ENCODE data around the gene CHST3. TPM values are rescaled to one million over a fixed set of nuclear protein-coding genes. Genes with fewer than 3 reads are reported as not detected.

Gene CHST3
- total RNA-seq, 1 donor from 2014 or later, result 18.1 TPM

DNA sequence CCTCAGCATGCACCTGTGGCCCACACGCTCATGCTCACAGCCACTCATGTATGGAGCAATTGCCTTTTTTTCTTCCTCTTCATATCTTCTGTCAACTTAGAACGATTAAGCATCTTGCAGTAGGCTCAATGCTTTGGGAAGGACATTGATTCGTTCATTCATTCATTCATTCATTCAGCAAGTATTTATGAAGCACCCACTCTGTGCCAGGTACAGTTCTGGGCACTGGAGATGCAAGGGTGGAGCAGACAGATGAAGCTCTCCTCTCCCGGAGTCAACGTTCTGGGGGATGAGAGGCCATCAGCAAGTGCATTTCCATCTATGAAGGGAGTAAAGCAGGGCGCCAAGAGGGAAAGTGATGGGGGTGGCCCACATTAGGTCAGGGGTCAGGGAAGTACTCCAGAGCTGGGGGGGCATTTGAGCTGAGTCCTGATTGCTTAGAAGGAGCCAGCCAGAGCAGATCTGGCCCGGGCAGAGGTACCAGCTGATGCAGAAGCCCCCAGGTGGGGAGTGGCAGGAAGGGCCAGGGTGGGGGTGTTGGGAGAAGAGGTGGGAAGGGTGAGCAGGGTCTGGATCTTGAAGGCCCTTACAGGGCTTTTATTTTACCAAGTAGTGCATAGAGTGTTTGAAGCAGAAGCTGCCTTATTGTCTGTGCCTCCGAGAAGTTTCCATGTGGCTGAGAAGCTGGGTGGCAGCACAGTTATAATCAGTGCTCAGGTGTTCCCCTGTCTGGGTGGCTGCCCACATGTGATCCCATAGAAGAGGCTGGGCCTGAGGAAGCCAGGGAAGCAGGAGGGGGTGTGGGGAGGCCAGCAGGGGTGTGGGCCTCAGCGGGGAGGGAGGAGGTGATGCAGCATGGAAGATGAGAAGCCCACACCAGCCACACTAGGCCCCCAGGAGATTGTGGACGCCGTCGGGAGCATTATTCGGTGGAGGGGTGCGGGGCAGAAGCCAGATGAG lies 36.2 kb downstream of the CHST3 start:
- DNase-seq (ENCODE audit: missing footprints) (peak; percentile 49), ATAC-seq (no peak)
- intact Hi-C loops (cut with DNase I), result no loop called here

DNA sequence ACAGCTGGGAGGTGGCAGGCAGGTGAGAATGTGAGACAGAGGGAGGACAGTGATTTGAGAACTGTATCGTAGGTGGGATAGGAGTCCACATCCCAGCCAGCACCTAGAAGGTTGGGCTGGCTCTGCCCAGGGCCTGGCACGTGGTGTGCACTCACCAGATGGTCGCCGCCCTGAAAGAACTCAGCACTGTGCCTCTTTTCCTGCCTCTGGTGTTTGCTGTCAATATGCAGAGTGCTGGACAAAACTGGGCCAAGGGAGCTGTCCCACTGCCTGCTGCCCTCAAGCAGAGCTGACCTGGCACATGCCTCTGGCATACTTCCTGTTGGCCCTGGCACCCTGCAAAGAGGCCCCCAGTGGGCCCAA lies 36.8 kb downstream of the CHST3 start:
- DNase-seq (ENCODE audit: missing footprints), result peak; percentile 48
- ATAC-seq, result peak; percentile 29
- intact Hi-C loops (cut with DNase I), result no loop called here

DNA sequence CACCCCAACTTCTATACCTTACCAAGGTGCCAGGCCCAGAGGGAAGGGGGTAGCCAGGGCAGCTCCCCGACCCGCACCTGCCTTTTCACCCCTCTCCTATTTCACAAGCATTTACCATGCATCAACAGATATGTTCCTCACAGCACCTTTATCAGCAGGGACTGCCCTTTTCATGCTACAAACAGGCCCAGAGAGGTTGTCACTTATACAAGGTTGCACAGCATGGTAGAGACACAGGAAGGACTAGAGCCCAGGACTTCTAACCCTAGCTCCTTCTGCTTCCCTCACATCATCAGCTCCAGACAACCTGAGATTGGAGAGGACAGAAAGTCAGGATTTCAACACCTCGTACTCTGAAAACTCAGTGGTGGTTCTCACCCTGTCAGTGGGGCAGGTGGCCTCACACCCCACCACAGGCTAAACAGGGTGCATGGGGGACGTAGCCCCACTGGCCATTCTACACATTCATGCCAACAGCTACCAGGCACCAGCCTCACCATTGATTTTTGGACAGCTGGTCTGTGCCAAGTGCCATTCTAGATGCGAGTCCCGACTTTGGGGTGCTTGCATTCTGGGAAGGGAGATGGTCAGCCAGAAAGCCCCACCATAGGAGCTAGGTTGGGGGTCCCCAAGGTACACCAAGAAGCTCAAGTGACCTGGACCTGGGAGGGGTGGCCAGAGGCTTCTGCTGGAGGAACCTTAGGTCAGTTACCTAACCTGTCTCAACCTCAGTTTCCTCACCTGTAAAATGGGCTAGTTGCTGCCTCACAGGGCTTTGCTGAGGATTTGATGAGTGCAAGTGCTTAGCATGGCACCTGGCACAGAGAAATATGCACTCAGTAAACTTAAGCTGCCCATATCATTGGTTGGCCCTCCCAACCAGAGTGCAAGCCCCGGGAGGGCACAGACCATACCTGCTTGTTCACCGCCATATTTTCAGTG lies 38.4 kb downstream of the CHST3 start:
- intact Hi-C loops (cut with DNase I), result no loop called here
- DNase-seq (ENCODE audit: missing footprints) (peak; percentile 2), ATAC-seq (no peak)

DNA sequence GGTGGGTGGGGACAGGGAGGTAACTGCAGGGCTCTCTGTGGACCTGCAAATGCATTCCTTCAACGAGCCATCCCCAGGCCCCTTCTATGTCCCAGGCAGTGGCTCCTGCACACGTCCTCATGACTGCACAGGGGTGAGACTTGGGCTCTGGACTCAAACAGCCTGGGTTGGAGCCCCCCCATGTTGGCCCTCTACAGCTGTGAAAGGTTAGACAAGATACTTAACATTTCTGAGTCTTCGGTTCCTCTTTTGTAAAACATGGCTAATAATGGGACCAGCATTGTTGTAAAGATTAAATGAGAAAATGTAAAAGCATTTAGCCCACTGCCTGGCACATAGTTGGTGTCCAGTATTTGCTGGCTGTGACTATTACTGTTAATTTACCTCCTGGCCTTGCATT lies 41.8 kb downstream of the CHST3 start:
- ATAC-seq, result no peak
- DNase-seq (ENCODE audit: missing footprints), result no peak
- intact Hi-C loops (cut with DNase I), result no loop called here

DNA sequence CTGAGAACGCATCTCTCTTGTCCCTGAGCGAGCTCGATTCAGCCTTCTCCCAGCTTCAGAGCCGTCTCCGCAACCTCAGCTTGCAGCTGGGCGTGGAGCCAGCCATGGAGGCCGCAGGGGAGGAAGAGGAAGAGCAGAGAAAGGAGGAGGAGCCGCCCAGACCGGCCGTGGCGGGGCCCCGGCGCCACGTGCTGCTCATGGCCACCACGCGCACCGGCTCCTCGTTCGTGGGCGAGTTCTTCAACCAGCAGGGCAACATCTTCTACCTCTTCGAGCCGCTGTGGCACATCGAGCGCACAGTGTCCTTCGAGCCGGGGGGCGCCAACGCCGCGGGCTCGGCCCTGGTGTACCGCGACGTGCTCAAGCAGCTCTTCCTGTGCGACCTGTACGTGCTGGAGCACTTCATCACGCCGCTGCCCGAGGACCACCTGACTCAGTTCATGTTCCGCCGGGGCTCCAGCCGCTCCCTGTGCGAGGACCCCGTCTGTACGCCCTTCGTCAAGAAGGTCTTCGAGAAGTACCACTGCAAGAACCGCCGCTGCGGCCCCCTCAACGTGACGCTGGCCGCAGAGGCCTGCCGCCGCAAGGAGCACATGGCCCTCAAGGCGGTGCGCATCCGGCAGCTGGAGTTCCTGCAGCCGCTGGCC lies 43.2 kb downstream of the CHST3 start:
- peak; percentile 89 for DNase-seq (ENCODE audit: missing footprints)
- ATAC-seq, result peak; percentile 14
- intact Hi-C loops (cut with DNase I), result no loop called here

DNA sequence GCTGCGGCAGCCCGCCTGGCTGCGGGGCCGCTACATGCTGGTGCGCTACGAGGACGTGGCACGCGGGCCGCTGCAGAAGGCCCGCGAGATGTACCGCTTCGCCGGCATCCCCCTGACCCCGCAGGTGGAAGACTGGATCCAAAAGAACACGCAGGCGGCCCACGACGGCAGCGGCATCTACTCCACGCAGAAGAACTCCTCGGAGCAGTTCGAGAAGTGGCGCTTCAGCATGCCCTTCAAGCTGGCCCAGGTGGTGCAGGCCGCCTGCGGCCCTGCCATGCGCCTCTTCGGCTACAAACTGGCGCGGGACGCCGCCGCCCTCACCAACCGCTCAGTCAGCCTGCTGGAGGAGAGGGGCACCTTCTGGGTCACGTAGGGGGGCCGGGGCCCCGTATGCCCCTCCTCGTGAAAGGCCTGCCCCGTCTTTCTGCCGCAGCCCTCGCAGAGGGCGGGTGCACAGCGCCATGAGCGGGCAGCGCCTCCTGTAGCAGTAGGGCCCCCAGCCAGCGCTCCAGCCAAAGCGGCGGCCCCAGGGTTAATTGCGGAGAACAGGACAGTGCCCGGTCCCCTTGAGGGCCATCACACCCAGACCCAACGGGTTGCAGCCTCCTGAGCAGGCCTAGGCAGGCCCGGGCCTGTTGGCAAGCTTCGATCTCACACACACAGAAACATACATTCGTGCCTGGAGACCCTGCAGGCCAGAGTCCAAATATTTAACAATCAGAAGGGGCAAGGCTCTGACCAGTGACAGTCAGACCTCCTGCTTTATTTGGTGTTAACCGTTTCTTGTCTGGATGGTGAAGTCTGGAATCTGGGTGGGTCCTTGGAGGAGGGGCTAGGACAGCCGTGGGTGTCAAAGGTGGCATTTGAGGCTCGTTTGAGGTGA lies 44.1 kb downstream of the CHST3 start:
- intact Hi-C loops (cut with DNase I), result no loop called here
- DNase-seq (ENCODE audit: missing footprints) (peak; percentile 66), ATAC-seq (no peak)

DNA sequence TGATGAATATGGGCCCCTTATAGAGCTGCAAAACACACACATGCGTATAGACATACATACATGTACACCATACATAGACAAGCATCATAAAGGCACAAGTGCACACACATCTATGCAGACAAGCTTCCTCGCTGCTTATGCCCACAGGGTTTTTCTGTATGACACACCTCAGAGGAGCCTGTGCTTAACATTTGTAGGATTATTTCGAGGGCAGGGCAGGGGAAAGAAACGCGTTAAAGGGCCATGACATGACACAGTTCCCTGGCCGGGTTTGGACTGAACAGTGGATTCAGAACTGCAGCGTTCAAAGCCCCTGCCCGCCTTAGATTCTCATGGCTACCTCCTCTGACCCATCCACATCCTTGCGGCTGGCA lies 44.8 kb downstream of the CHST3 start:
- intact Hi-C loops (cut with DNase I), result no loop called here
- no peak for ATAC-seq

DNA sequence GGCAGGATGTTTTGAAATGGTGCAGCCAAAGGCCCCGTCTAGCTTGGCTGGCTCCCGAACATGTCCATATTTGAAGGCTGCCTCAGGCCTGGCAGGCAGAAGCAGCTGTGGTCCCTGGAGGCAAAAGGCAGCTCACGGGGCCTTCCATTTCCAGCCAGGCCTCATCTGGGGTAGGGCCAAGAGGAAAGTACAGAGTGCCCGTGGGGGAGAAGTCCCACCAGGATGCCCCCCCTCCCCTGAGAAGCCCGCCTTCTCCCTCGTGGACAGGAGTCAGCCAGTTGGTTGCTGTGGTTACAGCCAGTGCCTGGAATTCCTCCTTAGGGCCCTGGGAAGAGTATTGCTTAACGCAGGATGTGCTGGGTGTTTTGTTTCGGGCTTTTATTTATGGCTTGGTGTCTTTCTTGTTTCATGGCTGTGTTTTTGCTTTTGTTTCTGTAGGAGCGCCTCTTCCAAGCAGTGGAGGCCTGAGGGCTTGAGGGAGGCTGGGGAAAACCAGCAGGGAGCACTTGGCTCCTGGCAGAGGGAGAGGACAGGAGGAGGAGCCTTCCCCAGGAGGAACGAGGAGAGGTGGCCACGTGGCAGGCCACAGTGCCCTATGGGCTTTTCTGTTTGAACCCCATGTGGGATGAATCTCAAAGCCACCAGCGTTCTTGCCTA lies 45.4 kb downstream of the CHST3 start:
- DNase-seq (ENCODE audit: missing footprints) (peak; percentile 91), ATAC-seq (peak; percentile 84)
- intact Hi-C loops (cut with DNase I), result no loop called here

More for the DNA sequence above, 44.8 kb downstream of the CHST3 start:
- no peak for DNase-seq (ENCODE audit: missing footprints)

DNA sequence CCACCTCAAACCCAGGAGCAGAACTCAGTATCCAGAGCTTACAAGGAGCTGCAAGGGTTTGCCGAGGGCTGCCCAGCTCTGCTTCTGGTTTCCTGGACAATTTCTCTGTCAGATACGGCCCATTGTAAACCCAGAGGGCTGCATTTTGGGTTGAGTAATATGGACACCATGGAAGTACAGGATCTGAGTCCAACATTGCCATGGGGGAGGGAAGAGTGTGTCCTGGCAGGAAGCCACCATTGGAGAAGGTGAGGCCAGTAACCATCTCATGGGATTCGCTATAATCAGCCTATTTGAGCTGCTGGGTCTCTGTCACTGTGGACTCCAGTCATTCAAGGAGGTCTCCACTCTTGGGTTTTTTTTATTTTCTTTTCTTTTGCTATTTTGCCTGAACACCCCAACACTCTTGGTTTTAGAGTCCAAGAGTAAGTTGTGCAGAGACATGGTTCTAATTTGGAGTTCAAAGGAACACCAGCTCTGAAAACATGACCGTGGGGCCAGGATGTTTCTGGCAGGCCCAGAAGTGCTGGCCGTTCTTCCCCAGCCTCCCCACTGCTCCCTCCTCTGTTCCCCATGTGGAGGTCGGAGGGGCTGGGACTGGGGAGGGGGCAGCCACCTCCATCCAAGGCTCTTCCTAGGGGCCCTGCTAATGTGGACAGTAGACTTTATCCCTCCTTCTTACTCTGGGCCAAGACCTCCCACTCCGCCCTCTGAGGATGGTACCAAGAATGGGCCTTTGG lies 46.2 kb downstream of the CHST3 start:
- DNase-seq (ENCODE audit: missing footprints) (peak; percentile 56), ATAC-seq (no peak)
- intact Hi-C loops (cut with DNase I), result no loop called here

DNA sequence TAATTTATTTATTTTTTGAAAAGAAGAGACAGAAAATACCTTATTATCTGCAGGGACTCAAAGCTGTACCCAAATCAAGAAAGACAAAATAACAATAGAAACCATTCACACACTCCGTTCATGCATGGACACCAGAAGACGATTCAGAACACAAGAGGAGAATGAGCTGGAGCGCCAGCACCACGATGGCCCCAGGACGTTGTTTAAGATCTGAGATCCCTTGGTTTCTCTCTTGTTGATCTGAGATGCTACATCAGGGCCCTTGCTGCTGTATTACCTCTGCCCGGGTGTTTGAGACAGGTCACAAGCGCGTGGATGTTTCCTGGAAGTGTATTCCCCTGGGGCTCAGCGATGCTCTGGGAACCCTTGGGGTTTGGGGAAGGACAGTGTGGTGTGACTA lies 46.8 kb downstream of the CHST3 start:
- ATAC-seq, result no peak
- intact Hi-C loops (cut with DNase I), result no loop called here
- peak; percentile 42 for DNase-seq (ENCODE audit: missing footprints)

DNA sequence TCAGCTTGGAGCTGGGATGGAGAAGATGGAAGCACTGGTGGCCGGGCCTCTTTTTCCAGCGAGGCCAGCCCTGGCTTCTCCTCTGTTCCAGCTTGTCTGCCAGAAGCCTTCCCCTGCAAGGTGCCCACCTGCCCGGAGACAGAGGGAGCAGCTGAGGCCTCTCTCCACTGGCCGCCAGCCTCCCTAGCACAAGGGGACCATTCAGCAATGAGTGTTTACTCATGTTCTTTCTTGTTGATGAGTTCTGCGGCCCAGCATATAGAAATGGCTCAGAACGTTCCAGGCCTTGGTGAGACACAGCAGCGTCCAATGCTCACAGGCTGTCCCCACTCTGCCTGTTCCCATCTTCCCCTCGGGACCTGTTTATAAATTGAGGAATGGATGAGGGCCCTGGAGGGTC lies 47.3 kb downstream of the CHST3 start:
- ATAC-seq (no peak), DNase-seq (ENCODE audit: missing footprints) (peak; percentile 37)
- intact Hi-C loops (cut with DNase I), result no loop called here

DNA sequence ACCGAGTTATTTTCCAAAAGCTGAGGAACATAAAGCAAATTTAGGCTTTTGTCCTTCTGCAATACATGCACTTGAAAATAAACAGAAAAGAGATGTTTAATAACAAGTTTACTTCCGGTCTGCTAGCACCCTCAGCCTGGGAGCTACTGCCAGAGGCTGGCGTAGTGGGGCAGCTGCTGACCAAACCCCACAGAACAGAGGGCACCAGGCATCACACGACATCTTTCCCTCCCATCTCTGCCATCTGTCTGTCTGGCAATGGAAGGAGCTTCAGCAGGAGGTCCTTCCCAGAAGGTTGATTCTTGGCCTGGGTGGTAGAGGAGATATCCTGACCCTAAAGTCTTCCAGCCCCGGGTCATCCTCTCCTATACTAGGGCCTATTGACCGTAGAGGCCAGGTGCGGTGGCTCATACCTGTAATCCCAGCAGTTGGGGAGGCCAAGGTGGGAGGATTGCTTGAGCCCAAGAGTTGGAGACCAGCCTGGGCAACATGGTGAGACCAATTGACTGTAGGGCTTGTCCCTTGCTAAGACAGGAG lies 47.8 kb downstream of the CHST3 start:
- DNase-seq (ENCODE audit: missing footprints), result peak; percentile 5
- intact Hi-C loops (cut with DNase I), result loop anchor here (2.0 kb wide), 1 partner anchor 27 kb away; no protein-coding TSS in a partner anchor
- no peak for ATAC-seq

DNA sequence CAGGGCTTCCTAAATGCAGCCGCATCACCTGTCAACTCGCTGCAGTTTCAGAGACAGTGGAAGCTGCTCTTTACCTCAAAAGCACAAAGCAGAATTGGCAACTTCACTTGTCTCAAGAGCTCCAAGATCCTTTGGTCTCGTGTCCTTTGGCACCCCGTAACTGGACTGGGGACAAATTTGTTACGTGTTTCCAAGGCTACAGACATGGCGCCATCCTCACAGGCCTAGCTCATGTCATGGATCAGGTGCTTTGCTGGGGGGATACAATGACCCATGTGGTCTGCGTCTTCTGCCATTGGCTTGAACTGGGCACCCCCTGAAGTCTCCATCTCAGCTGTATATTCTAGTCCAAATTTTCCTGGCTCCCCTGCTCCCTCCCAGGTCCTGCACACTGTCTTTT lies 48.6 kb downstream of the CHST3 start:
- DNase-seq (ENCODE audit: missing footprints) (no peak), ATAC-seq (no peak)
- intact Hi-C loops (cut with DNase I), result loop anchor here (2.0 kb wide), 1 partner anchor 28 kb away; no protein-coding TSS in a partner anchor

DNA sequence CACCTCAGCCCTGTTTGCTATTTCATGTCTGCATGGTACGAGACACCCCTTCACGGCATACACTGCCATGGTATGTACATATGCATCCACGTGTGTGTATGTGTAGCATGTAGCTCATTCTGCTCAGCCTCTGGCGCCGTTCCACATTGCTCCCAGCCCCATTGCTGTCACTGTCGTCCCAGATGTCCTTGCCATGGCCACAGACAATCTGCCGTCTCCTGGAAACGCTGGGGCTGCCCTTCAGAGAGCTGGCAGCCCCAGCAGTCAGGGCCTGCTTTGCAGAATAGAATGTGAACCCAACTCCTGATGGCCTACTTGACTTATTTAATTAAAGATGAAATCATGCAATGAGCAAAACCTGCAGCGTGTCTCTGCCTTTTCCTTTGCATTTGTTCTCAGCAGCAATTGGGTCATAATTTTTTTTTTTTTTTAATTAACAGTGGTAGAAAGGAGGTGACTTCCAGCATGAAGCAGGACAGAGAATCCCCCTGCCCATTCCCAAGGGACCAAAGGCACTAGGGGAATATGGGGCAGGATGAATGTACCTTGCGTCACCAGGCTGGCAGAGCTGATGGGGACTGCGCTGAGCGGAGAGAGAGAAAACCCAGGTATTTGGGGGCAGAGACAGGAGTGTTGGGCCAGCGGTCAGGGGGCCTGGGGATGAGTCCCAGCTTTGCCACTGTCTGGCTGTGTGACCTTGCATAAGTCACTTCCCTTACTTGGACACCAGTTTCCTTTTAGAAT lies 49.2 kb downstream of the CHST3 start:
- peak; percentile 84 for DNase-seq (ENCODE audit: missing footprints)
- intact Hi-C loops (cut with DNase I), result loop anchor here (2.0 kb wide), 1 partner anchor 29 kb away; no protein-coding TSS in a partner anchor
- peak; percentile 17 for ATAC-seq

DNA sequence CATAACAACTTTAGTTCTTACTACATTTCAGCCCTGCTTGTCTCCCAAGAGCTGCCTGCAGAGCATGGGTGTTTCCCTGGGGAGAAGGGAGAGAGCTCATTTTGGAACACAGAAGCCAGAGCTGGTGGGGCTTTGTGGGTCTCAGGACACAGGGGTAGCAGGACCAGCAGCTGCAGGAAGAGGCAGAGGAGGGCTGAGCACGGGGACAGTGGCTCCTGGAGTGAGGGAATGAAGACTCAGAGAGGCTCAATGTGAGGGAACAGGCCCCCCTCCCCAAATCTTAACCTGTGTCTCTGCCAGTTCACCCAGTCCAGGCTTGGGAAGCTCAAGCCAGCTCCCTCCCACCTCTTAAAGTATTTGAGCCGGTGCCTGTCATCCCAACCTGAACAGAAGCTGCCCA lies 50.0 kb downstream of the CHST3 start:
- ATAC-seq, result no peak

More for the DNA sequence above, 50.0 kb downstream of the CHST3 start:
- intact Hi-C loops (cut with DNase I), result no loop called here
- DNase-seq (ENCODE audit: missing footprints), result peak; percentile 9

Measured in Right ventricle myocardium inferior (tissue), 1 donor.